DND-41 (cell line): ENCODE data around the gene SRPK2.

Experiments used
- ATAC-seq: fragments of 200-7000 bp; cut with Tn5 transposase; 3 replicates; pipeline ENCODE4 v1.9.1; 2021; ENCODE audit warnings: low read depth; ENCODE audit not compliant: insufficient read depth
- DNase-seq: peaks from one replicate; pipeline ENCODE4 v3.0.0-alpha.2; 2020
- H2AFZ ChIP-seq: 2 replicates; pipeline ENCODE4 v1.6.0; 2012; ENCODE audit warnings: low read depth, low read length
- H3K27ac ChIP-seq: 2 replicates; pipeline ENCODE4 v1.5.1; 2012; ENCODE audit warnings: low read length, inconsistent platforms
- H3K27me3 ChIP-seq: fragments of 200-600 bp; sonication (generic); 2 replicates; pipeline ENCODE4 v1.6.0; 2012; ENCODE audit warnings: low read length, mild to moderate bottlenecking, inconsistent platforms; ENCODE audit not compliant: insufficient read depth, poor library complexity
- H3K36me3 ChIP-seq: 2 replicates; pipeline ENCODE4 v1.5.1; 2012; ENCODE audit warnings: low read length, inconsistent platforms; ENCODE audit not compliant: insufficient read depth
- H3K4me1 ChIP-seq: 2 replicates; pipeline ENCODE4 v1.5.1; 2012; ENCODE audit warnings: mild to moderate bottlenecking, low read length; ENCODE audit not compliant: insufficient read depth
- H3K4me2 ChIP-seq: 2 replicates; pipeline ENCODE4 v1.6.0; 2012; ENCODE audit warnings: mild to moderate bottlenecking, moderate library complexity, low read length, inconsistent platforms; ENCODE audit not compliant: insufficient read depth
- H3K4me3 ChIP-seq, 2 experiments: fragments of 200-600 bp in 1 of 2; shearing (Covaris generic) in 1 of 2; 2 replicates each; pipeline ENCODE4 v1.5.1; 2012 to 2016; ENCODE audit warnings: inconsistent platforms in 2 of 2, low read length in 2 of 2, mild to moderate bottlenecking in 2 of 2, low read depth in 1 of 2, moderate library complexity in 1 of 2
- H3K79me2 ChIP-seq: 2 replicates; pipeline ENCODE4 v1.6.0; 2012; ENCODE audit warnings: low read length, inconsistent platforms; ENCODE audit not compliant: insufficient read depth
- H3K9ac ChIP-seq: 2 replicates; pipeline ENCODE4 v1.6.0; 2012; ENCODE audit warnings: low read depth, mild to moderate bottlenecking, inconsistent platforms, low read length, moderate library complexity
- H3K9me3 ChIP-seq: 2 replicates; pipeline ENCODE4 v1.5.1; 2012; ENCODE audit warnings: low read length, moderate library complexity, mild to moderate bottlenecking, inconsistent platforms; ENCODE audit not compliant: insufficient read depth, severe bottlenecking
- H4K20me1 ChIP-seq: 2 replicates; pipeline ENCODE4 v1.6.0; 2012; ENCODE audit warnings: low read length; ENCODE audit not compliant: insufficient read depth
- EZH2 ChIP-seq: IDR thresholded peaks from 3 replicates; pipeline ENCODE4 v1.6.1; 2012; ENCODE audit warnings: borderline replicate concordance, low read depth, mild to moderate bottlenecking, moderate library complexity, low read length, inconsistent platforms; ENCODE audit not compliant: severe bottlenecking
- TF ChIP-seq, protein P1 (sequence below): IDR thresholded peaks from 2 replicates; pipeline ENCODE4 v1.5.1; 2012; ENCODE audit warnings: borderline replicate concordance, low read length, moderate library complexity, mild to moderate bottlenecking; ENCODE audit not compliant: poor library complexity, severe bottlenecking; ENCODE audit errors: extremely low read depth

The SRPK2 gene

DNA sequence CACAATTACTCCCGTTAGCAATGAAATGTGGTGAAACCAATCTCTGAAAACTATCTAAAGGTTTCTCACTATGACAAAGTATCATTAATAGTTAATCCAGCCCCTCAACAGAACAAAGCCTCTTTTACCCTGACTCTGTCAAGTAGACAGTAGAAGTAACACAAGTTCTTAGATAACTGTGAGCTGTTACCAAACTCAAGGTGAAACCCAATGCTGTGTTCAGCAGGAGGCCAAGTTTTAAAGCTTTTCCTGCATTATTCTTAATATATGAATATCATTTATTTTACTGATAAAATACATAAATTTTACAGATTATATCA lies 109.1 kb downstream of the SRPK2 start:
- H3K27me3 ChIP-seq, result no peaks in the 10 kb centered on the region
- H3K9ac ChIP-seq, result no peak overlapping the region
- DNase-seq (no peak), ATAC-seq (peak; percentile 41; the same call in 1 of the 3 replicates)
- peak overlapping the region; percentile 58 for H3K27ac ChIP-seq
- no peak overlapping the region for H2AFZ ChIP-seq
- H3K36me3 ChIP-seq, result peaks cover 5% of the 10 kb centered on the region; the same call in 1 of the 2 replicates
- H3K79me2 ChIP-seq, result peaks cover 97% of the 10 kb centered on the region
- no peaks in the 10 kb centered on the region for H4K20me1 ChIP-seq
- TF ChIP-seq, protein P1, sequence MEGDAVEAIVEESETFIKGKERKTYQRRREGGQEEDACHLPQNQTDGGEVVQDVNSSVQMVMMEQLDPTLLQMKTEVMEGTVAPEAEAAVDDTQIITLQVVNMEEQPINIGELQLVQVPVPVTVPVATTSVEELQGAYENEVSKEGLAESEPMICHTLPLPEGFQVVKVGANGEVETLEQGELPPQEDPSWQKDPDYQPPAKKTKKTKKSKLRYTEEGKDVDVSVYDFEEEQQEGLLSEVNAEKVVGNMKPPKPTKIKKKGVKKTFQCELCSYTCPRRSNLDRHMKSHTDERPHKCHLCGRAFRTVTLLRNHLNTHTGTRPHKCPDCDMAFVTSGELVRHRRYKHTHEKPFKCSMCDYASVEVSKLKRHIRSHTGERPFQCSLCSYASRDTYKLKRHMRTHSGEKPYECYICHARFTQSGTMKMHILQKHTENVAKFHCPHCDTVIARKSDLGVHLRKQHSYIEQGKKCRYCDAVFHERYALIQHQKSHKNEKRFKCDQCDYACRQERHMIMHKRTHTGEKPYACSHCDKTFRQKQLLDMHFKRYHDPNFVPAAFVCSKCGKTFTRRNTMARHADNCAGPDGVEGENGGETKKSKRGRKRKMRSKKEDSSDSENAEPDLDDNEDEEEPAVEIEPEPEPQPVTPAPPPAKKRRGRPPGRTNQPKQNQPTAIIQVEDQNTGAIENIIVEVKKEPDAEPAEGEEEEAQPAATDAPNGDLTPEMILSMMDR, result no peak
- no peak for TF ChIP-seq EZH2
- no peak overlapping the region for H3K4me3 ChIP-seq
- H3K9me3 ChIP-seq, result no peaks in the 10 kb centered on the region
- H3K4me1 ChIP-seq, result peaks cover 27% of the 10 kb centered on the region
- H3K4me2 ChIP-seq, result no peak overlapping the region

DNA sequence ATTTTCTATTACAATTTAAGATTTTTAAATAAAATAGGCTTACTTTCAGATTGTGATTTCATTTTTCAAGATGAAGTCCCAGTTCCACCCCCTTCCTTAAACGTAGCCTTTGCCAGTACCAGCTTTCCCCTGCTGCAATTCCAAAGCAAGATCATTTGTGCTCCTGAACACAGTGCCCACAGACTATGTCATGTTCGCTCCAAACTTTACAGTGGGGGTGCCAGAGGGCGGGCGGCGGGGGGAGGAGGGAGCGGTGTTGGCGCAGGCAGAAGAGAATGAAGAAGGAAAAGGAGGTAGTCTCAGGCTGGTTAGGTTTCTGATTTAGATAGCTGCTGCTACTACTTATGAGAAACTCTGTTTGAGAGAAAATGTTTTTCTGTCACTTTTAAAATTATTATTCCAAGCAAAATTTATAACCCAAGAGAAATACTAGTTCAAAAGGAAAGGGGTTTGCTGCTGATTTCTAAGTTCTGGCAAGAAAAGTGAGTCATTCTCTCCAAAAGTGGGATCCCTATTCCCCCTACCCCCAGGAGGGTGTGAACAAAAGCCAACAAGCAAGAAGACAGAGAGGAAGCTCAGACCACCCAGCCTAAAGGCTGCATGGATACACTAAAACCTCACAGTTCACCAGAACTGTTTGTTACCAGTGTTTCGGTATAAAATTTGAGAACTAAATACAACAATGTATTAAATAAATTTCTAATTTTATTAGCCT lies 109.6 kb downstream of the SRPK2 start:
- H2AFZ ChIP-seq, result no peak overlapping the region
- peak overlapping the region; percentile 58 for H3K27ac ChIP-seq
- no peak overlapping the region for H3K4me2 ChIP-seq
- H3K9me3 ChIP-seq, result no peaks in the 10 kb centered on the region
- H3K27me3 ChIP-seq, result no peaks in the 10 kb centered on the region
- H3K4me3 ChIP-seq, result no peak overlapping the region
- no peaks in the 10 kb centered on the region for H4K20me1 ChIP-seq
- DNase-seq (no peak), ATAC-seq (peak; percentile 69)
- H3K79me2 ChIP-seq, result peaks cover 97% of the 10 kb centered on the region
- no peak for TF ChIP-seq EZH2
- H3K36me3 ChIP-seq, result peaks cover 5% of the 10 kb centered on the region; the same call in 1 of the 2 replicates
- H3K9ac ChIP-seq, result no peak overlapping the region
- peaks cover 27% of the 10 kb centered on the region for H3K4me1 ChIP-seq

DNA sequence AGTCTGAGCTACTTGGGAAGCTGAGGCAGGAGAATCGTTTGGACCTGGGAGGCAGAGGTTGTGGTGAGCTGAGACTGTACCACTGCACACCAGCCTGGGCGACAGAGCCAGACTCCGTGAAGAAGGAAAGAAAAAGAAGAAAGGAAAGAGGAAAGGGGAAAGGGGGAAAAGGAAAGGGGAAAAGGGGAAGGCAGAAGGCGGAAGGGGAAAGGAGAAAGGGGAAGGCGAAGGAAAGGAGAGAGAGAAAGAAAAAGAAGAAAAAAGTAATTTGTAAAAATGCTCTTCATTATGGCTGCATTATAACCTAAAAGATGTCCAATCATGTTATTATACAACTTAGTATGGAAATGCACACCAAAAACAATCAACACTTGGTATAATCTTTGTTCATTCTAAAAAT lies 110.2 kb downstream of the SRPK2 start:
- H3K9me3 ChIP-seq, result no peaks in the 10 kb centered on the region
- H3K9ac ChIP-seq, result no peak overlapping the region
- H3K4me1 ChIP-seq, result peaks cover 27% of the 10 kb centered on the region
- H3K36me3 ChIP-seq, result peaks cover 5% of the 10 kb centered on the region; the same call in 1 of the 2 replicates
- no peaks in the 10 kb centered on the region for H4K20me1 ChIP-seq
- no peaks in the 10 kb centered on the region for H3K27me3 ChIP-seq
- H3K4me3 ChIP-seq, result no peak overlapping the region
- no peak overlapping the region for H3K4me2 ChIP-seq
- peaks cover 97% of the 10 kb centered on the region for H3K79me2 ChIP-seq
- H2AFZ ChIP-seq, result no peak overlapping the region
- DNase-seq (no peak), ATAC-seq (no peak)
- H3K27ac ChIP-seq, result no peak overlapping the region
- TF ChIP-seq, protein P1, result no peak
- no peak for TF ChIP-seq EZH2

DNA sequence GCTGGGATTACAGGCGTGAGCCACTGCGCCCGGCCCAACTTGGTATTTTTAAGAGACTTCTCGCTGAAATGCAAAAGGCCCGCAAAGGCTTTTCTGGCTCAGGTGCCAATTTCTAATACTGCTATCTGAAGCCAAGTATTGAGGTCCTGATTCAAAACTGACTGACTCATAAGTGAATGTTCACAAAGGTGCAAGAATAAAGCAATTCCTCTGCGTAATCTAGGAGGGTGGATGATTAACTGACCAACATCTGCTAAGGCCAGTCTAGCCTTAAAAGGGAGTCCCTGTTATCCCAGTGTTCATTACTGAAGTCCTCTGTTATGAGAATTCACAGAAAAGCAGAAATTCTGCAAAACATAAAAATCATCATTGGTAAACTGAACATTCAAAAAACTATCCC lies 111.4 kb downstream of the SRPK2 start:
- H3K79me2 ChIP-seq, result peaks cover 96% of the 10 kb centered on the region

More for the DNA sequence above, 111.4 kb downstream of the SRPK2 start:
- ATAC-seq (no peak), DNase-seq (no peak)
- no peak overlapping the region for H3K9ac ChIP-seq
- H3K27ac ChIP-seq, result no peak overlapping the region; the same call in 1 of the 2 replicates
- peaks cover 5% of the 10 kb centered on the region; the same call in 1 of the 2 replicates for H3K36me3 ChIP-seq
- no peaks in the 10 kb centered on the region for H4K20me1 ChIP-seq
- no peaks in the 10 kb centered on the region for H3K27me3 ChIP-seq
- no peaks in the 10 kb centered on the region for H3K9me3 ChIP-seq
- H3K4me1 ChIP-seq, result peaks cover 31% of the 10 kb centered on the region
- H3K4me2 ChIP-seq, result no peak overlapping the region
- H3K4me3 ChIP-seq, result no peak overlapping the region
- no peak overlapping the region for H2AFZ ChIP-seq
- TF ChIP-seq, protein P1, result no peak
- TF ChIP-seq EZH2, result no peak
